ENCODE measurements around the gene SLC35F3. TPM values are rescaled to one million over a fixed set of nuclear protein-coding genes. Genes with fewer than 3 reads are reported as not detected.

SLC35F3 gene
- total and polyA plus RNA-seq, 12 donors: 0.12 to 3.2 (median 0.46) TPM

DNA sequence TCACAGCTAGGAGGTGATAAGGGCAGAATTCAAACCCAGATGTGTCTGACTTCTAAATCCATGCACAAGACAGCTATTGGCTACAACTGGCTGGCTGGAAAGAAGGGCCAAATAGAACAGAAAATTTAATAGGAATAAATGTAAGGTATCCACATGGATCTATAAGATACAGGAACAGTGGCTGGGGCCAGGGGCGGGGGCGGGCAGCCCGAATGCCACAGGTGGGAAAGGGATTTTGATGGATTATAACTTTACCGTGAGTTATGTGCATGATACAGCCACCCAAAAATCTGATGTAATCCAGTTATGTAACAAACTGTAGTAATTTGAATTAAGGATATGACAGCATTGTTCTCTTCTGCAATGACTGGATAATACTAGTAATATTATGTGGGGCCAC is 381.7 kb downstream of the SLC35F3 start:
- 79 to 87% (median 85%) methylated on average over 4 of the region's 4 CpGs for WGBS, 4 donors
- no peak for TF ChIP-seq POLR2A (IDR thresholded peaks at IDR 0.05)
- TF ChIP-seq, protein P1, sequence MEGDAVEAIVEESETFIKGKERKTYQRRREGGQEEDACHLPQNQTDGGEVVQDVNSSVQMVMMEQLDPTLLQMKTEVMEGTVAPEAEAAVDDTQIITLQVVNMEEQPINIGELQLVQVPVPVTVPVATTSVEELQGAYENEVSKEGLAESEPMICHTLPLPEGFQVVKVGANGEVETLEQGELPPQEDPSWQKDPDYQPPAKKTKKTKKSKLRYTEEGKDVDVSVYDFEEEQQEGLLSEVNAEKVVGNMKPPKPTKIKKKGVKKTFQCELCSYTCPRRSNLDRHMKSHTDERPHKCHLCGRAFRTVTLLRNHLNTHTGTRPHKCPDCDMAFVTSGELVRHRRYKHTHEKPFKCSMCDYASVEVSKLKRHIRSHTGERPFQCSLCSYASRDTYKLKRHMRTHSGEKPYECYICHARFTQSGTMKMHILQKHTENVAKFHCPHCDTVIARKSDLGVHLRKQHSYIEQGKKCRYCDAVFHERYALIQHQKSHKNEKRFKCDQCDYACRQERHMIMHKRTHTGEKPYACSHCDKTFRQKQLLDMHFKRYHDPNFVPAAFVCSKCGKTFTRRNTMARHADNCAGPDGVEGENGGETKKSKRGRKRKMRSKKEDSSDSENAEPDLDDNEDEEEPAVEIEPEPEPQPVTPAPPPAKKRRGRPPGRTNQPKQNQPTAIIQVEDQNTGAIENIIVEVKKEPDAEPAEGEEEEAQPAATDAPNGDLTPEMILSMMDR (IDR thresholded peaks at IDR 0.05): no peak
- Histone ChIP-seq H3K36me3 (replicated peaks in 1 of 2) (no peaks in the 10 kb centered on the region), H3K27me3 (no peaks in the 10 kb centered on the region), H3K27ac (no peak overlapping the region), H3K4me3 (no peak overlapping the region), H3K9me3 (replicated peaks in 1 of 3) (no peaks in the 10 kb centered on the region), H3K4me1 (replicated peaks in 1 of 2) (no peaks in the 10 kb centered on the region)
- DNase-seq: no peak
- intact Hi-C loops (cut with DNase I): no loop called here

DNA sequence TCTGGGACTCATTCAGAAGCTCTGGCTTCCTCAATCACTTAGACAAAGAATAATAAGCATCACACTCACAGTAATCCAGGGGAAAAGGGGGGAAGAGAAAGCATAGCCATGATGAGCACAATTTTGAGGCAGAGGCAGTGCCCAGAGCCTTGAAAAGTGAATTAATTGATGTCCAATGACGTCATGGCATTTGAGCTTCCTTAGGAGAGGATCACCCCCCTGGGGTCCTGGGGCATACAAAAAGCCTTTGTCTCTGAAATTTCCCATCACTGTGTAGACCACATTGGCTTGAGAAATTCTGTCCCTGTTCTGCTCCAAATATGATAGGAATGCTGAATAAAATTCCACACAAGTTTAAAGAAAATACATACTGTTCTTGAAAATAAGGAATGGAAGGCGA is 384.5 kb downstream of the SLC35F3 start:
- H3K27me3 ChIP-seq: no peaks in the 10 kb centered on the region
- intact Hi-C loops (cut with DNase I): no loop called here

DNA sequence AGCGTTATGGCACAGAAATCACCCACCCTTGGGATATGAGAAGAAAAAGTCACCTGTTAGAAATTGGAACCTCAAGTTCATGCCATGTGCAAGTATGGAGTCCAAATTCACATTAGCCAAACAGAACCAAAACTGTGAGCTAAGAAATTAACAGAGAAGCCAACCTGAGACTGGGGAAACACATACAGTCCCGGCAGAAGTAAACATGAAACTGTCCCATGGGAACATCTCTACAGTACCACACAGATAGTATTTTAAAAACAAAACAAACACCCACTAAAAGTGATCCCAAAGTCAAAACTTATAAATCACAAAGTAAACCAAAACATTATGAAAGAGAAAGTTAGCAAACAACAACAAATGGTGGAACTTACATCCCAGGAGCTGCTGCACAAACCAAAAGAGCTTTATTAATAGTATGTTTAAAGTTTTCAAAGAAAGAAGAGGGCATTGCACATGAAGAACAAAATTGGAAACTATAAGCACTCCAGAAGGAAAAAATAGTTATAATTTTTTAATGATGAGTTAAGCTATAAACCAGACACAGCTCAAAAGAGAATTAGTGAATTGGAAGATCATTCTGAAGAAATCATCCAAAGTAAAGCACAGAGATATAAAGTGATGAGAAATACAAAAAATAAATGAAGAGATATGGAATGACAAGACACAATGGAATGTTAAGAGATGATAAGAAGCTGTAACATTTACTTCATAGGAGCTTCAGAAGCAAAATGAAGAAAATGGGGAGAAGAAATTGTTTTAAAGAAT is 385.2 kb downstream of the SLC35F3 start:
- intact Hi-C loops (cut with DNase I): no loop called here
- Histone ChIP-seq H3K27ac (no peak overlapping the region), H3K4me3 (no peak overlapping the region), H3K9me3 (replicated peaks in 1 of 3) (no peaks in the 10 kb centered on the region), H3K4me1 (replicated peaks in 1 of 2) (no peaks in the 10 kb centered on the region), H3K36me3 (replicated peaks in 1 of 2) (no peaks in the 10 kb centered on the region), H3K27me3 (no peaks in the 10 kb centered on the region)
- TF ChIP-seq POLR2A (IDR thresholded peaks at IDR 0.05): no peak
- TF ChIP-seq, protein P1 (IDR thresholded peaks at IDR 0.05): no peak
- 67 to 92% (median 83%) methylated on average over 2 of the region's 2 CpGs for WGBS, 4 donors
- no peak for DNase-seq

More for the DNA sequence above, 384.5 kb downstream of the SLC35F3 start:
- no peak for DNase-seq
- Histone ChIP-seq H3K9me3 (replicated peaks in 1 of 3) (no peaks in the 10 kb centered on the region), H3K36me3 (replicated peaks in 1 of 2) (no peaks in the 10 kb centered on the region), H3K27ac (no peak overlapping the region), H3K4me3 (no peak overlapping the region), H3K4me1 (replicated peaks in 1 of 2) (no peaks in the 10 kb centered on the region)
- TF ChIP-seq POLR2A (IDR thresholded peaks at IDR 0.05): no peak
- TF ChIP-seq, protein P1 (IDR thresholded peaks at IDR 0.05): no peak
- WGBS, 4 donors: 57 to 76% (median 66%) methylated on average over 2 of the region's 2 CpGs

DNA sequence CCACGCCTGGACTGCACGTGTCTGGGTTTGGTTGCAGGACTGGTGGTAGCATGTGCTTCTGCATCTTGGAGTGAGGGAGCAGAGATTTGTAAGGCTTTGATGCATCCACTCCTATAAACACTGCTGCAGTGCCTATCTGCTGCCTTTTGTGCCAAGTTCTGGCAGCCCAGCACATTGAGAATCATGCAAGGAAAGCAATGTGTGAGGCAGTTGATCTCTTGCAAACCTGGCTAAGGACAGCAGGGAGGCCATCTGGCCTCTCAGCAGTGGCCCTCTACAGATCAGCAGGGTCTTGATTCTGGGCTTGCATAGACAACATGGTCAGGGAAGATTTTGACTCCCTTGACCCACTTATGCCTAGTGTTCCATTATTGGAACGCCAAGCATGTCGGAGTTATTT is 387.5 kb downstream of the SLC35F3 start:
- DNase-seq: no peak
- TF ChIP-seq, protein P1 (IDR thresholded peaks at IDR 0.05): no peak
- TF ChIP-seq POLR2A (IDR thresholded peaks at IDR 0.05): no peak
- H3K27me3 ChIP-seq: no peaks in the 10 kb centered on the region
- no peaks in the 10 kb centered on the region for H3K36me3 ChIP-seq (replicated peaks in 1 of 2)
- H3K27ac ChIP-seq: no peak overlapping the region
- 81 to 95% (median 83%) methylated on average over 4 of the region's 4 CpGs for WGBS, 4 donors
- intact Hi-C loops (cut with DNase I): no loop called here
- no peak overlapping the region for H3K4me3 ChIP-seq
- no peaks in the 10 kb centered on the region for H3K4me1 ChIP-seq (replicated peaks in 1 of 2)
- H3K9me3 ChIP-seq (replicated peaks in 1 of 3): no peaks in the 10 kb centered on the region

All from adrenal gland (tissue), 12 donors.